ENCODE results near the gene TENT4A.
"Not testable (repeated sequence)": the region's sequence is repeated elsewhere in the genome, so short reads cannot be mapped to it uniquely, and the experiment has no call there.

GRCh38 chr5:6774207-6774606, 61.0 kb downstream of the TENT4A start:
- not testable (repeated sequence) for TF ChIP-seq POLR2A, POLR2AphosphoS5, TAF1, SPI1, POU2F2 (IDR thresholded peaks at IDR 0.05; ENCODE audit: low read depth, low read length)

All from GM12891 (cell line).